SKM-1 treated with dmso at 0.1 percent for 144 hours (cell line): ENCODE results near the gene ZMYM5.
"Not testable (repeated sequence)": the region's sequence is repeated elsewhere in the genome, so short reads cannot be mapped to it uniquely, and the experiment has no call there.

Experiments
- DNase-seq: peaks from one replicate; lab custom pipeline; 2025; ENCODE audit not compliant: unreplicated experiment; lab: John Stamatoyannopoulos, UW

ZMYM5 gene

DNA sequence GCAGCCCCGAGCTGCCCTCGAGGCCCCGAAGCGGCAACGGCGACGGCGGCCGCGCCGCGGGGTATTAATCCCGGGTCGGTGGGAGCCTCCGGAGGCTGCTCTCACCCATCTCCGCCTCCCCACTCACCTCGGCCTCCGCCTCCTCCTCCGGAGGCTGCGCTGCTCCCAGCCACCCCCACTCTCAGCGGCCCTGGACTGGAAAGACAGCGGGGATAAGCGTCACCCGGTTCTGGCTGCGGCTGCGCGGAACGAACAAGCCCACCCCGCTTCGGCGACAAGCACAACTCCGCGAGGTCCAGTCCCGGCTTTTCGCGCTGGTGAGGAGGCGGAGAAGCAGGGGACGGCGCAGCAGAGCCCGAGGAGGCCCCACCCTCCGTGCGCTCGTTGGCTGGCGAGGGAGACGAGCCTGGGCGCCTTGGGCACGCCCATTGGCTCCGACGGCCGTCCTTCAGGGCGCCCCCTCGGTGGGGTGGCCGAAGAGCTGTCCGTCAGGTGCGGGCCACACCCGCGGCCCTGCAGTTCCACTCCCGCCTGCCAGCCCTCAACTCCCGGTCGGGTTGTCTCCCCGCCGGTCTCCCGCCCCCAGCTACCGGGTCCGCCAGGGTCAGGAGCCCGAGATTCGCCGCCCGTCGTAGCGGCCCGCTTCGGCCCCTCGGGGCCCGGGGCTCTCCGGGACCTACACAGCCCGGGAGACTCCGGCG is at the start of gene ZMYM5:
ZMYM5 (minus strand) TSS at position 327 of the 701 bp plus-strand sequence. CDS start 11,469 bp downstream, outside the sequence.
- peak; percentile 96 for DNase-seq

DNA sequence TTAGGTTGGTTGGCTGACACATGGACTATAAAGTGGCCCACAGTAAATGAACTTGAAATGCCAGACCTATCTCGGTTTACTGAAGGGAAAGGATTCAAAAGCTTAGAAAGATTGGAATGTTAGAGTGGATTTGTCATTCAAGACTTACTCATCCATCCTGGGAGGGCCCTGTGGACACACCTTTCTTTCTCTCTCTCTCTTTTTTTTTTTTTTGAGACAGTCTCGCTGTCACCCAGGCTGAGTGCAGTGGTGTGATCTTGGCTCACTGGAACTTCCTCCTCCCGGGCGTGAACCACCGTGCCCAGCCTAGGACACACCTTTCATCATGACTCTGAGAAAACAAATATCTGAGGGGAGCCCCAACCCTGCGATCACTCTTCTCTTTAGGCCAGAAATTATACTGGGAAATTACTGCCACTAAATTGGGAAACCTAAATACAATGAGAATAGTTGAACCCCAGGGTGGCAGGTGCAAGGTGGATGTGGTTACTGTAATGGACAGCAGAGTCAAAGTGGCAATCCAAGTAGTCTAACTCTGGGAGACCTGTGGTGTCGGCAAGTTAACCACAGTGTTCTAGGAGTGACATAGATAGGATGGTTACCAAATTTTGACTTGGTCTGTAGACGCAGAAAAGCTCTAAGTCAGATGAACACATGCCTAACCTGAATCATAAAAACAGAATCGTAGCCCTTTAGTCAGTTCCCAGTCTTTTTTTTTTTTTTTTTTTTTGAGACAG is 47.1 kb upstream of the ZMYM5 start:
- DNase-seq, result no peak

DNA sequence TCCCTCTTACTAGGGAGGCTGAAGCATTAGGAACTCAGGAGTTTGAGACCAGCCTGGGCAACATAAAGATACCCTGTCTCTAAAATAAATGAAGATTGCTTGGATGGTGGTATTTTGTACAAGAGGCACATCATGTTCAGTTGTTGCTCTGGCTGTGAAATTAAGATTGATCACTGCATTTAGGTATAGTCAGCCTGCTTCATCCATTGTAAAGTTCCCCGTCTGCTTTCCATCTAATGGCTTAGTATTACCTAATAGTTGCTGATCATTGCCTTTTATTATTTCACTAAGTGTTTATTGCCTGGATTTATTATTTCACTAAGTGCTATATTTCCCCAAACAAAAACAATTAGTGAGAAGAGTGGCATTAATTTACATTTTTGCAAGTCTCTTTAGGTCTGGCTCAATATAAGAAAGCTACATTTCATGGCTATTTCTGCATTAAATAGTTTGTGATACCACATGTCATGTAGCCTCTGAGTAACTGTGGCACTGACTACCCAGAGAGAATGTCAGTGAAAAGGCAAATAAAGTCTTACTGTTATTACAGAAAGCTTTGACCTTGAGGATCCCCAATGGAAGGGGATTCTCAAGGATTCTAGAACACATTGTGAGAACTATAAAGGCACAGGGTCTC is 45.0 kb upstream of the ZMYM5 start:
- no peak for DNase-seq

GRCh38 chr13:19905487-19906195 is 42.2 kb upstream of the ZMYM5 start:
- DNase-seq, result not testable (repeated sequence)

DNA sequence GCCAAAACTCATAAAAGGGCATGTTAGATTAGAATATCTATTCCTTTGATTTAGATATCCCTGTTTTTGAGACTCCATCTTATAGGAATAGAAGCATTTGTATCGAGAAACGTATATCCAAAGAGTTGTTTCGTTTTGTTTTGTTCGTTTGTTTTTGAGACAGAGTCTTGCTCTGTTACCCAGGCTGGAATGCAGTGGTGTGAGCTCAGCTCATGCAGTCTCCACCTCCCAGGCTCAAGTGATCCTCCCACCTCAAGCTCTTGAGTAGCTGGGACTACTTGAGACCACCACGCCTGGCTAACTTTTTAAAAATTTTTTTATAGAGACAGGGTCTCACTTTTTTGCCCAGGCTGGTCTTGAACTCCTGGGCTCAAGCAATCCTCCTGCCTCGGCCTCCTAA is 26.6 kb upstream of the ZMYM5 start:
- DNase-seq, result no peak

GRCh38 chr13:19888799-19889198 is 25.4 kb upstream of the ZMYM5 start:
- no peak for DNase-seq

- no peak for DNase-seq
These were observed 18.8 kb upstream of the ZMYM5 start for GRCh38 chr13:19882231-19882630.

DNA sequence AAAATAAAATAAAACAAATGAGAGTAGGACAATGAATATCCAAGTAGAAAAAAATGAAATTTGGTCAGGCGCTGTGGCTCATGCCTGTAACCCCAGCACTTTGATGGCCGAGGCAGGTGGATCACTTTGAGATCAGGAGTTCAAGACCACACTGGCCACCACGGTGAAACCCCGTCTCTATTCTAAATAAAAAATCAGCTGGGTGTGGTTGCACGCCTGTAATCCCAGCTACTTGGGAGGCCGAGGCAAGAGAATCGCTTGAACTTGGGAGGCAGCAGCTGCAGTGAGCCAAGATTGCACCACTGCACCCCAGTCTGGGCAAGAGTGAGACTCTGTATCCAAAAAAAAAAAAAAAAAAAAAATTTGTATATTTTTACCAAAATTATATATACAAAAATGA is 18.2 kb upstream of the ZMYM5 start:
- no peak for DNase-seq

- DNase-seq, result peak; percentile 21
These were observed 1.4 kb upstream of the ZMYM5 start for GRCh38 chr13:19864746-19865309.

- peak; percentile 54 for DNase-seq
These were observed 736 bp upstream of the ZMYM5 start for GRCh38 chr13:19864024-19864745.

DNA sequence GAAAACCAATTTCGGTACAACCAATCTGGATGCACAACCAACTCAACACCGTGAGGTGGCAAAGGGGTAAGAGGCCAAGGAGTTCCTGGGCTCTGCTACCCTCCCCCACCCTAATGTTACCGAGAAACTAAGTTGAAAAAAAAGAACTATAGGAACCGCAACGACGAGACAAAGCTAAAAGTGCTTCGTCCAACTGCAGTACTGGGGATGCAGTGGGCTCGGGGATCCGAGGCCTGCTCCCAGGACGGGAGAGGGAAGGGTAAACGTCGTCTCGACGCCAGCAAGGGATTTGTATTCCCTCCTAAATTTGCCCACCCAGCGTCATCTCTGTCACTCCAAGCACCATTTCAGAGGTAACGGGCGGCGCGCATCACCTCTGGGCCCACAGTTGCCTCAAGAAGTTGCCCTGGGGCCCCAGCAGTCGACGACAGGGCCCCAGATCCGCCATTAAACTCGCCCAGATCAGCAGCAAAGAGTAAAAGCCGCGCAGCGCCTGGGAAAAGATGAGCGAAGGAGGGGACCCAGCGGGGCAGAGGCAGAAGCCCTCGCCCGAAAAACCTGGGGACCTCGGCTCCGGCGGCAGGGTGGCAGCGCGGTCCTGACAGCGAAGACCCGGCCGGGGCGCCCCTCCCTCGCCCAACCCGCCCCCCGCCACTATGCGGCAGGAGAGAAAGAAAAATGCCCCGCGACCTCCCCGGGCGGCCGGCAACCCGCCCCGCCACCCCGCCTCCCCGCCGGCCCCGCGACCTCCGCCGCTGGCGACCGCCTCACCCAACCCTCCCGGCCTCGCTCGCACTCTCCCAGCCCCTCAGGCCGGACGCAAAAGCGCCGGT is 752 bp downstream of the ZMYM5 start:
- DNase-seq, result peak; percentile 34

- DNase-seq, result no peak
These were observed 1.7 kb downstream of the ZMYM5 start for GRCh38 chr13:19861762-19862161.

DNA sequence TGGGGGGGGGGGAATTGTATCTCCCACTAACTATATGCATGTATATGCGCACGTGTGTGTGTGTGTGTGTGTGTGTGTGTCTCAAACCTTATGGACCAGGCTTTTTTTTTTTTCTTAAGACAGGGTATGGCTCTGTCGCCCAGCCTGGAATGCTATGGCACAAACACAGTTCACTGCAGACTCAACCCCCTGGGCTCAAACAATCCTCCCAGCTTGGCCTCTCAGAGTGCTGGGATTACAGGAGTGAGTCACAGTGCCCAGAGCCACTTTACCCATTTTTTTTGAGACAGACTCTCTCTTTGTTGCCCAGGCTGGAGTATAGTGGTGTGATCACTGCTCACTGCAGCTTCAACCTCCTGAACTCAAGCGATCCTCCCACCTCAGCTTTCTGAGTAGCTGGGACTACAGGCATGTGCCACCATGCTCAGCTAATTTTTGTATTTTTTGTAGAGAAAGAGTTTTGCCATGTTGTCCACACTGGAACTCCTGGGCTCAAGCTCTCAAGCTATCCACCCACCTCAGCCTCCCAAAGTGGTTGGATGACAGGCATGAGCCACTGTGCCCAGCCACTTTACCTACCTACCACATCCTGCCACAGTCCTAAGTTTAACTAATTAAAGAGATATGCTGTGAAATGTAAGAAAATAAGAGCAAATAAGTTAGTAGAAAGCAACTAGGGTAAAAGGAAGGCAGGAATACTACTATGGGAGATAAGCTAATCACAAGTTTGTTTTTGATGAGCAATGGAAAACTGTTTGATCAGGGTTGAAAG is 2.4 kb downstream of the ZMYM5 start:
- DNase-seq, result no peak

DNA sequence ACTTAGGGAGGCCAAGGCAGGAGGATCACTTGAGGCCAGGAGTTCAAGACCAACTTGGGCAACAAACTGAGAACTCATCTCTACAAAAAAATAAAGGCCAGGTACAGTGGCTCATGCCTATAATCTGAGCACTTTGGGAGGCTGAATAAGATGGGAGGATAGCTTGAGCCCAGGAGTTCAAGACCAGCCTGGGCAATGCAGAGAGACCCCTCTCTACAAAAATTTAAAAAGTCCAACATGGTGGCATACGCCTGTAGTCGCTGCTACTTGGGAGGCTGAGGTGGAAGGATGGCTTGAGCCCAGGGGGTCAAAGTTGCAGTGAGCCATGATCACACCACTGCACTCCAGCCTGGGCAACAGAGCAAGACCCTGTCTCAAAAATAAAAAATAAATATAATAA is 5.8 kb downstream of the ZMYM5 start:
- DNase-seq, result not testable (repeated sequence)

GRCh38 chr13:19852766-19853165 is 10.7 kb downstream of the ZMYM5 start:
- no peak for DNase-seq

DNA sequence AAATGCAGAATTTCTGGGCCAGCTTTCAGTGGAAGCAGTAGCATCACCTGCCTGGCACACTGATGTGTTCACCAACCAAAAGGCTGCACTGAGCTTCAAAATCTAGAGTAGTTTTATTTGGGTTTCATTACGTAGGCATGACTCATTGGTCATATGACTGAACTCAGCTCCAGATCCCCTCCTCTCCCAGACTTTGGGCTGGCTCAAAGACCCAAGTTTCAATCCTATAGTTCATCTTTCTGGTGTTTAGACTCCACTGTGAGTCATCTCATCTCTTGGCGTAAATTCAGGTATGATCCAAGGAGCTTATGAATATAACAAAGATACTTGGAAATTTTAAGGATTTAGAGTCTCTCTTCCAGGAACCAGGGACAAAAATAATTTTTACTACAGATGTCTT is 17.7 kb downstream of the ZMYM5 start:
- no peak for DNase-seq

DNA sequence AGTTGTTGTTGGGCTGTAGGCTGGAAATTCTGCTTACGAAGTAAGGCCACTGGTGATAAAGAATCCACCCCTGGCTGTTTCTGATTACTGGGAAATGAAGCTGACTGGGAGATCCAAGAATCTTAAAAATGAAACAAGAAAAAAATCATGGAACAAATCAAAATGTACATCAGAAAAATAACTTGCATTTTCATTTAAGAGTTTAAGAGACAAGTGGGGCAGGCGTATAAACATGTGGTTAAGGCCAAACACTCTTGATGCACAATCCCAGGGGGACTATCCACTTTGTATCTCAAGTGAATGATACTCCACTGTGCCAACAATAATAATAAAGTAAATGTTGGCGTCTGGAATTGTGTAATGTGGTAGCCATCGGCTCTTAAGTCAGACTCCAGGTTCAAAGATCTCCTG is 24.6 kb downstream of the ZMYM5 start:
- DNase-seq, result no peak

DNA sequence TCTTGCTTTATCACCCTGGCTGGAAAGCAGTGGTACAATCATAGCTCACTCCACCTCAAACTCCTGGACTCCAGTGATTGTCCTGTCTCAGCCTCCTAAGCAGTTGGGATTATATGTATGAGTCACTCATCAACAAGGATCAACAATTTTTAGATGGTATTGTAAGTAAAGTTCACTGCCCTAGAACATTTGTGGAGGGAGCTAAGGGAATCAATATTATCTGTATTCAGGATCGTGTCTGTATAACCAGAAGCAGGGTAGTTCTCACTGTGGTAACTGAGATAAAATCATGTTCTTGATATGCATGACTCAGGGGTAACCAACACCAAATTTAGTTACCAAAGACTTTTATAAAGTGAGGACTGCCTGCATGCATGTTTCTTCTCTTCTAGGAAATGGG is 27.0 kb downstream of the ZMYM5 start:
- no peak for DNase-seq

DNA sequence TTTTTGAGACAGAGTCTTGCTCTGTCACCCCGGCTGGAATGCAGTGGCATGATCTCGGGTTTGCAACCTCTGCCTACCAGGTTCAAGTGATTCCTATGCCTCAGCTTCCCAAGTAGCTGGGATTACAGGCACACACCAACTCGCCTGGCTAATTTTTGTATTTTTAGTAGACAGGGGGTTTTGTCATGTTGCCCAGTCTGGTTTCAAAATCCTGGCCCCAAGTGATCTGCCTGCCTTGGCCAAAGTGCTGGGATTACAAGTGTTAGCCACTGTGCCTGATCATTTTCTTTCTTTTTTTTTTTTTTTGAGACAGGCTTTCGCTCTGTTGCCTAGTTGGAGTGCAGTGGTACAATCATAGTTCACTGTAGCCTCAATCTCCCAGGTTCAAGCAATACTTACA is 28.7 kb downstream of the ZMYM5 start:
- DNase-seq, result no peak
